RWPE2 (cell line): ENCODE results near the gene ANKRD33B.

Experiments
- ATAC-seq: fragments of 200-7000 bp; cut with Tn5 transposase; 3 replicates; pipeline ENCODE4 v1.9.1; 2021; ENCODE audit warnings: low read depth
- DNase-seq: peaks from one replicate; pipeline ENCODE4 v3.0.0-alpha.2; 2020; ENCODE audit warnings: low spot score
- H3K27ac ChIP-seq: fragments of 450-650 bp; 2 replicates; pipeline ENCODE4 v1.5.1; 2017; ENCODE audit warnings: mild to moderate bottlenecking; ENCODE audit not compliant: poor library complexity, severe bottlenecking
- H3K27me3 ChIP-seq: fragments of 250-450 bp; sonication (Bioruptor Pico); 2 replicates; pipeline ENCODE4 v1.5.1; 2021; ENCODE audit warnings: mild to moderate bottlenecking, moderate library complexity; ENCODE audit not compliant: insufficient read depth, poor library complexity, severe bottlenecking
- H3K36me3 ChIP-seq: fragments of 250-450 bp; sonication (Bioruptor Pico); 2 replicates; pipeline ENCODE4 v1.5.1; 2020; ENCODE audit warnings: low read depth, mild to moderate bottlenecking, moderate library complexity
- H3K4me1 ChIP-seq: fragments of 250-450 bp; sonication (Bioruptor Pico); 2 replicates; pipeline ENCODE4 v1.5.1; 2021; ENCODE audit warnings: mild to moderate bottlenecking, moderate library complexity; ENCODE audit not compliant: insufficient read depth, poor library complexity, severe bottlenecking
- H3K4me3 ChIP-seq: fragments of 250-450 bp; sonication (Bioruptor Pico); 2 replicates; pipeline ENCODE4 v1.5.1; 2021; ENCODE audit warnings: mild to moderate bottlenecking, moderate library complexity; ENCODE audit not compliant: severe bottlenecking
- H3K9me3 ChIP-seq: fragments of 250-450 bp; sonication (Bioruptor Pico); 2 replicates; pipeline ENCODE4 v1.5.1; 2021; ENCODE audit warnings: mild to moderate bottlenecking, moderate library complexity; ENCODE audit not compliant: severe bottlenecking
- TF ChIP-seq, protein P1 (sequence below): fragments of 450-650 bp; IDR thresholded peaks from one replicate; pipeline ENCODE4 v1.5.1; 2017; ENCODE audit warnings: mild to moderate bottlenecking, moderate library complexity; ENCODE audit not compliant: poor library complexity, severe bottlenecking

Gene ANKRD33B

DNA sequence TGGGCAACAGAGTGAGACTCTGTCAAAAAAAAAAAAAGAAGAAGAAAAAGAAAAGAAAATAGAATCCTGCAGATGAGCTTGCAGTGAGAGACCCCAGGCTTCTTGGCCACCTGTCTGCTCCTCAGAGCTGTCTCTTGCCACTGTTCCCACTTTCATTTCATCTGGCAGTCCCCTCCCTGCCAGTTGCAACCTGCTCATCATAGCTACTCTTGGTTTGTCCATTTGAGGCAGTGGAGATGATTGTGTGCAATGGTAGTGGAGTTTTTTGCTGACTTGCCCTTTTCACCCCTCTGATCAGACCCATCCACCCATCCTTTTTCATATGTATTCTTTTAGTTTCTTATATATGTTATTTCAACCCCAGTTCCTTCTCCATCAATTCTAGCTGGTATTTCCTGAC lies 28.7 kb downstream of the ANKRD33B start:
- Histone ChIP-seq H3K36me3 (no peaks in the 10 kb centered on the region), H3K4me1 (peaks cover 31% of the 10 kb centered on the region), H3K9me3 (no peaks in the 10 kb centered on the region), H3K27me3 (no peaks in the 10 kb centered on the region), H3K27ac (no peak overlapping the region), H3K4me3 (no peak overlapping the region)
- DNase-seq, result no peak
- no peak for ATAC-seq
- TF ChIP-seq, protein P1, sequence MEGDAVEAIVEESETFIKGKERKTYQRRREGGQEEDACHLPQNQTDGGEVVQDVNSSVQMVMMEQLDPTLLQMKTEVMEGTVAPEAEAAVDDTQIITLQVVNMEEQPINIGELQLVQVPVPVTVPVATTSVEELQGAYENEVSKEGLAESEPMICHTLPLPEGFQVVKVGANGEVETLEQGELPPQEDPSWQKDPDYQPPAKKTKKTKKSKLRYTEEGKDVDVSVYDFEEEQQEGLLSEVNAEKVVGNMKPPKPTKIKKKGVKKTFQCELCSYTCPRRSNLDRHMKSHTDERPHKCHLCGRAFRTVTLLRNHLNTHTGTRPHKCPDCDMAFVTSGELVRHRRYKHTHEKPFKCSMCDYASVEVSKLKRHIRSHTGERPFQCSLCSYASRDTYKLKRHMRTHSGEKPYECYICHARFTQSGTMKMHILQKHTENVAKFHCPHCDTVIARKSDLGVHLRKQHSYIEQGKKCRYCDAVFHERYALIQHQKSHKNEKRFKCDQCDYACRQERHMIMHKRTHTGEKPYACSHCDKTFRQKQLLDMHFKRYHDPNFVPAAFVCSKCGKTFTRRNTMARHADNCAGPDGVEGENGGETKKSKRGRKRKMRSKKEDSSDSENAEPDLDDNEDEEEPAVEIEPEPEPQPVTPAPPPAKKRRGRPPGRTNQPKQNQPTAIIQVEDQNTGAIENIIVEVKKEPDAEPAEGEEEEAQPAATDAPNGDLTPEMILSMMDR, result no peak

DNA sequence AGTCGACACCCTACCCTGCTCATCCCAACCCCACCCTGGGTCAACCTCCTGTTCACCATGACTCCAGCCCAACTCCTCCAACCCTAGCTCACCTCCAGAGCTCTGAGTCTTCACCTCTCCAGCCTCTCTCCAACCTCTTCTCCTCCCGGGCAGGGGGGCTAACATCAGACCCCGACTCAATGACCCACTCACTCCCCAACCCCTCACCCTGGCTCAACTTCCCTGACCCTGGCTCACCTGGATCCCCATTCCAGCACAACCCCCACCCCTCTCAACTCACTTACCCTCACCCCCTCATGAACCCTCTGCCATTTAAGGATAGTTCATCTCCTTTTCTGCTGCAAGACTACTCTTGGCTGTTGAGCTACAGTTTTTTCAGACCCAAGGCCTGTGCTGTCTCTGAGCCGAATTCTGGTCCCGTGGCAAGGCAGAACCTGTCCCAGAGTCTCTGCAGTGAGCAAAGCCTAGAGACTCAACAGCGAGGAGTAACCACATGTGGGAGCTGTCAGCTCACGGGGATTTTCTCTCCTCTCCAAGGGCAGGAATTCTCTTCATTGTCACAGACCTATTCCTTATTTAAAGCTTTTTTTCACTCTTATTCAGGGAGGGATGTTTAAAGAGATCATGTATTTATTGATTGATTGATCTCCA lies 29.8 kb downstream of the ANKRD33B start:
- Histone ChIP-seq H3K9me3 (no peaks in the 10 kb centered on the region), H3K4me3 (no peak overlapping the region), H3K27ac (no peak overlapping the region), H3K36me3 (no peaks in the 10 kb centered on the region), H3K4me1 (peaks cover 31% of the 10 kb centered on the region), H3K27me3 (no peaks in the 10 kb centered on the region)
- no peak for ATAC-seq
- DNase-seq, result no peak
- TF ChIP-seq, protein P1, result no peak

DNA sequence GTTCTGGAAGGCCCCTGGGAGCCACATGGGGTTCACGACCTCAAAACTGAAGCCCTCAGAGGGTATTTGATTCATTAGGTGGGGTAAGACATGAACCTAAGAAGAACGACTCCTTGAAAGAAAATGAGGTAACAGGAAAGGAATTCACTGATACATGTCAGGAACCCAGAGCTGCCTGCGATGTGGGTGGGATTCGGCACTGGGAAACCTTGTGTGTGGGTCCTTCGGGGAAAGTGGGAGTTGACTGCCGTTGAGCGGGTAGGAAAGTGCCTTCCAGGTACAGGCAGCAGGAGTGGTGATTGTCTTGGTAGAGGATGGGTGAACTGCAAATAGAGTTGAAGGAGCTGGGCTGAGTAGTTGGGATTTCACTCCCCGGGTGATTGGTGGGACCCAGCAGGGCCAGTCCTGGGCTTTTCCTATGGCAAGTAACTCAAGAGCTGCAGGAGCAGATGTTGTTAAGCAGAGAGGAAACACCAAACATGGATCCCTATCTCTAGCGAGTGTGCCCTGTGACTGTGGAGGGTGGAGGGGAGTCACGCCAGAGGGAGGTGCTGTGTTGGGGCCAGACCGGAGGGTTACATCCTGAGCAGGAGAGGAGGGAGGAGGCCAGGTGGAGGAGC lies 30.8 kb downstream of the ANKRD33B start:
- Histone ChIP-seq H3K4me1 (peaks cover 35% of the 10 kb centered on the region), H3K9me3 (no peaks in the 10 kb centered on the region), H3K4me3 (no peak overlapping the region), H3K36me3 (no peaks in the 10 kb centered on the region), H3K27ac (peak overlapping the region; percentile 73), H3K27me3 (no peaks in the 10 kb centered on the region)
- TF ChIP-seq, protein P1, result no peak
- no peak for ATAC-seq
- no peak for DNase-seq

DNA sequence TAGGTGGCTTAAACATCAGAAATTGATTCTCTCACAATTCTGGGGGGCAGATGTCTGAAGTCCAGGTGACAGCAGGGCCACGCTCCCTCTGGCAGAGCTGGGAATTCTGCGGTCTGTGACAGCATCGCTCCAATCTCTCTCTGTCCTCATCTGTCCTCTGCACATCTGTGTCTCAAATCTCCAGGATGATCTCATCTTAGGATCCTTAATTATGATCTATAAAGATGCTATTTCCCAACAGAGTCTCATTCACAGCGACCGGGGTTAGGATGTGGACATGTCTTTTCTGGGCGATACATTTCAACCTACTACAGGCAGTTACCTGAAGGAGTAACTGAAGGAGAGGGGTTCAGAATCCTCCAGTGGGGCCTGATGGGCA lies 31.4 kb downstream of the ANKRD33B start:
- Histone ChIP-seq H3K27me3 (no peaks in the 10 kb centered on the region), H3K9me3 (no peaks in the 10 kb centered on the region), H3K36me3 (no peaks in the 10 kb centered on the region), H3K27ac (peak overlapping the region; percentile 73), H3K4me1 (peaks cover 41% of the 10 kb centered on the region), H3K4me3 (no peak overlapping the region)
- DNase-seq, result no peak
- TF ChIP-seq, protein P1, result no peak
- peak; percentile 25 for ATAC-seq
